ENCODE measurements around the gene HSD17B3. TPM values are rescaled to one million over a fixed set of nuclear protein-coding genes. Genes with fewer than 3 reads are reported as not detected.
"Not testable (repeated sequence)": the region's sequence is repeated elsewhere in the genome, so short reads cannot be mapped to it uniquely, and the experiment has no call there.

Gene HSD17B3
- total and polyA plus RNA-seq, 10 of the 15 experiments (the other 5 are each of a cell fraction or from before 2014, with no cell fraction given) = not detected

DNA sequence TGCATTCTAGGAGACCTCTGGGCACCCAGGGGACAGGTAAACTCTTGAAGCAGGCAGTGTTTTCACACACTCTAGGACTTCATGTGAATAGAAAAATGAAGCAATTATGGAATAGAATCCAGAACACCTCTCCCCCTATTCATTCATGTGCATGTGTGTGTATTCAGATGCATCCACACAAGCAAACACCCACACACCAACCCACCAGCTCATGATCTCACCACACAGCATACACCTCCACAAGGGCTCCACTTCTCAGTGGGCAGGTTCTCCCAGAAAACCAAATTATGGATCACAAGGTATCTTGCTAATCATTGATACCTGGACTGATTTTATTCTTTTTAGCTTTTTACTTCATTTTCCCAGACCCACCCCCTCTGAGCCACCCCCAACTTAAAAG is 21.2 kb upstream of the HSD17B3 start:
- in situ Hi-C loops (cut with MboI) = no loop called here
- Histone ChIP-seq H3K27me3 (replicated peaks in 1 of 2; ENCODE audit: control insufficient read depth in 2 of 2, insufficient read depth in 2 of 2, low read length in 1 of 2) (no peaks in the 10 kb centered on the region), H3K4me3 (no peak overlapping the region), H3K9ac (ENCODE audit: control insufficient read depth, insufficient read depth, low read length) (no peak overlapping the region), H3K9me3 (replicated peaks; ENCODE audit: control insufficient read depth, insufficient read depth, low read length) (no peaks in the 10 kb centered on the region), H3K4me1 (ENCODE audit: control insufficient read depth, insufficient read depth, low read length) (no peaks in the 10 kb centered on the region), H3K36me3 (ENCODE audit: control insufficient read depth in 2 of 2, insufficient read depth in 2 of 2, low read length in 1 of 2) (no peaks in the 10 kb centered on the region), H3K27ac (ENCODE audit: control insufficient read depth, insufficient read depth) (no peak overlapping the region), H3K79me2 (ENCODE audit: control insufficient read depth, insufficient read depth, low read length) (no peaks in the 10 kb centered on the region), H2AFZ (ENCODE audit: control insufficient read depth, low read depth, low read length) (no peak overlapping the region), H3K4me2 (ENCODE audit: control insufficient read depth, insufficient read depth) (no peak overlapping the region), H4K20me1 (ENCODE audit: control insufficient read depth, insufficient read depth) (no peaks in the 10 kb centered on the region)
- DNase-seq (ENCODE audit: low read depth, low spot score) = no peak
- POLR2A ChIA-PET = no interaction called here
- intact Hi-C loops (cut with micrococcal nuclease; ENCODE audit: unreplicated experiment) = no loop called here
- BruUV-seq (replicated peaks) = no TSS peak
- FAIRE-seq = no peak
- ATAC-seq = no peak
- RAD21 ChIA-PET (ENCODE audit: unreplicated experiment) = no interaction called here
- SMC1A ChIA-PET (ENCODE audit: uncharacterized antibody, unreplicated experiment) = no interaction called here
- no peak for TF ChIP-seq CEBPB (IDR thresholded peaks at IDR 0.05; ENCODE audit: borderline replicate concordance in 1 of 2, low read depth in 2 of 2, low read length in 2 of 2)
- TF ChIP-seq SIN3A (IDR thresholded peaks at IDR 0.05; ENCODE audit: low read depth, low read length) = no peak
- CTCF ChIA-PET = interaction anchor here (1.1 kb wide), 1 partner anchor 119 kb away, joined by 3 read pairs; no protein-coding TSS in a partner anchor

GRCh38 chr9:96322736-96323135 is 20.8 kb upstream of the HSD17B3 start:
- BruUV-seq (replicated peaks); H3K4me1 ChIP-seq (ENCODE audit: control insufficient read depth, insufficient read depth, low read length); H4K20me1 ChIP-seq (ENCODE audit: control insufficient read depth, insufficient read depth); SMC1A ChIA-PET (ENCODE audit: uncharacterized antibody, unreplicated experiment); H3K9me3 ChIP-seq (replicated peaks; ENCODE audit: control insufficient read depth, insufficient read depth, low read length); H2AFZ ChIP-seq (ENCODE audit: control insufficient read depth, low read depth, low read length); DNase-seq (ENCODE audit: low read depth, low spot score); RAD21 ChIA-PET (ENCODE audit: unreplicated experiment); H3K27me3 ChIP-seq (replicated peaks in 1 of 2; ENCODE audit: control insufficient read depth in 2 of 2, insufficient read depth in 2 of 2, low read length in 1 of 2); ATAC-seq; in situ Hi-C loops (cut with MboI); intact Hi-C loops (cut with micrococcal nuclease; ENCODE audit: unreplicated experiment); FAIRE-seq; H3K36me3 ChIP-seq (ENCODE audit: control insufficient read depth in 2 of 2, insufficient read depth in 2 of 2, low read length in 1 of 2); H3K79me2 ChIP-seq (ENCODE audit: control insufficient read depth, insufficient read depth, low read length); H3K4me3 ChIP-seq; H3K9ac ChIP-seq (ENCODE audit: control insufficient read depth, insufficient read depth, low read length); H3K4me2 ChIP-seq (ENCODE audit: control insufficient read depth, insufficient read depth); H3K27ac ChIP-seq (ENCODE audit: control insufficient read depth, insufficient read depth): not testable (repeated sequence)
- ChIA-PET CTCF (interaction anchor here (1.1 kb wide), 1 partner anchor 119 kb away, joined by 3 read pairs; no protein-coding TSS in a partner anchor), POLR2A (interaction anchor here (0.6 kb wide), 1 partner anchor 321 kb away, joined by 3 read pairs; no protein-coding TSS in a partner anchor)
- 58% methylated on average over 5 of the region's 5 CpGs for WGBS (ENCODE audit: insufficient coverage, insufficient replicate concordance, low lambda C conversion rate, missing lambda C conversion rate)

DNA sequence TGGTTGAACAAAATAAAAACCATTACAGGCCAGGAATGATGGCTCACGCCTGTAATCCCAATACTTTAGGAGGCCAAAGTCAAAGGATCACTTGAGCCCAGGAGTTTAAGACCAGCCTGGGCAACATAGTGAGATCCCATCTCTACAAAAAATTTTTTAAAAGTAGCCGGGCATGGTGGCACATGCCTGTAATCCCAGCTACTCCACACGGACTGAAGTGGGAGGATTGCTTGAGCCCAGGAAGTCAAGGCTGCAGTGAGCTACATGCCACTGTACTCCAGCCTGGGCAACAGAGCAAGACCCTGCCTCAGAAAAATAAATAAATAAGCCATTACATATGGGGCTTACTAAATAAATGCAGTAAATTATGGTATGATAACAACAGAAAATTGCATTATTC is 20.2 kb upstream of the HSD17B3 start:
- POLR2A ChIA-PET = interaction anchor here (0.6 kb wide), 1 partner anchor 320 kb away, joined by 3 read pairs; no protein-coding TSS in a partner anchor
- CTCF ChIA-PET = interaction anchor here (1.1 kb wide), 1 partner anchor 120 kb away, joined by 3 read pairs; no protein-coding TSS in a partner anchor
- in situ Hi-C loops (cut with MboI); intact Hi-C loops (cut with micrococcal nuclease; ENCODE audit: unreplicated experiment); H3K27me3 ChIP-seq (replicated peaks in 1 of 2; ENCODE audit: control insufficient read depth in 2 of 2, insufficient read depth in 2 of 2, low read length in 1 of 2); H4K20me1 ChIP-seq (ENCODE audit: control insufficient read depth, insufficient read depth); BruUV-seq (replicated peaks); H3K4me1 ChIP-seq (ENCODE audit: control insufficient read depth, insufficient read depth, low read length); H3K4me3 ChIP-seq; ATAC-seq; SMC1A ChIA-PET (ENCODE audit: uncharacterized antibody, unreplicated experiment); H3K36me3 ChIP-seq (ENCODE audit: control insufficient read depth in 2 of 2, insufficient read depth in 2 of 2, low read length in 1 of 2); H3K27ac ChIP-seq (ENCODE audit: control insufficient read depth, insufficient read depth); H3K9ac ChIP-seq (ENCODE audit: control insufficient read depth, insufficient read depth, low read length); FAIRE-seq; H2AFZ ChIP-seq (ENCODE audit: control insufficient read depth, low read depth, low read length); DNase-seq (ENCODE audit: low read depth, low spot score); H3K4me2 ChIP-seq (ENCODE audit: control insufficient read depth, insufficient read depth); RAD21 ChIA-PET (ENCODE audit: unreplicated experiment); H3K79me2 ChIP-seq (ENCODE audit: control insufficient read depth, insufficient read depth, low read length); H3K9me3 ChIP-seq (replicated peaks; ENCODE audit: control insufficient read depth, insufficient read depth, low read length): not testable (repeated sequence)
- 72% methylated on average over 3 of the region's 3 CpGs for WGBS (ENCODE audit: insufficient coverage, insufficient replicate concordance, low lambda C conversion rate, missing lambda C conversion rate)
